Liver (tissue), 9 donors: Measurements from ENCODE around the gene WDR27. TPM values are rescaled to one million over a fixed set of nuclear protein-coding genes. Genes with fewer than 3 reads are reported as not detected.

Experiments used
- DNase-seq: peaks from one replicate; pipeline ENCODE4 v3.0.0-alpha.2; 2017; ENCODE audit warnings: low spot score
- H3K27ac ChIP-seq, 2 donors: one replicate each; pipeline ENCODE4 v1.7.0; 2013; ENCODE audit warnings: inconsistent platforms in 2 of 2, low read length in 2 of 2, control low read depth in 1 of 2, low read depth in 1 of 2, mild to moderate bottlenecking in 1 of 2
- H3K27me3 ChIP-seq, 4 donors: one replicate each; pipeline versions ENCODE4 v1.6.1 to v1.7.0; 2013; ENCODE audit warnings: low read length in 3 of 4, inconsistent platforms in 1 of 4, mild to moderate bottlenecking in 1 of 4, moderate library complexity in 1 of 4; ENCODE audit not compliant: control insufficient read depth in 4 of 4, insufficient read depth in 4 of 4
- H3K36me3 ChIP-seq, 4 donors: one replicate each; pipeline versions ENCODE4 v1.6.1 to v1.7.0; 2013; ENCODE audit warnings: low read length in 3 of 4, mild to moderate bottlenecking in 3 of 4, low read depth in 1 of 4, moderate library complexity in 1 of 4; ENCODE audit not compliant: control insufficient read depth in 4 of 4, insufficient read depth in 3 of 4
- H3K4me1 ChIP-seq, 4 donors: one replicate each; pipeline versions ENCODE4 v1.6.1 to v1.7.0; 2013; ENCODE audit warnings: low read length in 3 of 4, mild to moderate bottlenecking in 3 of 4, moderate library complexity in 1 of 4; ENCODE audit not compliant: control insufficient read depth in 4 of 4, insufficient read depth in 4 of 4
- H3K4me3 ChIP-seq, 3 donors: one replicate each; pipeline versions ENCODE4 v1.6.1 to v1.7.0; 2013; ENCODE audit warnings: low read length in 3 of 3, control low read depth in 1 of 3, low read depth in 1 of 3, mild to moderate bottlenecking in 1 of 3
- H3K9ac ChIP-seq, 2 donors: one replicate each; pipeline ENCODE4 v1.7.0; 2013; ENCODE audit warnings: low read length in 2 of 2, mild to moderate bottlenecking in 2 of 2, moderate library complexity in 2 of 2, control low read depth in 1 of 2, low read depth in 1 of 2
- H3K9me3 ChIP-seq, 4 donors: one replicate each; pipeline versions ENCODE4 v1.6.1 to v1.7.0; 2013; ENCODE audit warnings: low read length in 3 of 4; ENCODE audit not compliant: control insufficient read depth in 4 of 4
- CTCF ChIP-seq: fragments of 150-350 bp; IDR thresholded peaks from 2 replicates; pipeline ENCODE4 v1.5.1; 2017; ENCODE audit warnings: improper control_type of control experiment, low read depth, low read length; ENCODE audit not compliant: missing input control
- EGR1 ChIP-seq, 2 donors: IDR thresholded peaks; 2 replicates each; pipeline ENCODE4 v1.6.1; 2016 to 2018; ENCODE audit warnings: antibody characterized with exemption in 2 of 2, low read depth in 2 of 2
- FOXA1 ChIP-seq: IDR thresholded peaks from 2 replicates; pipeline ENCODE4 v1.6.1; 2016; ENCODE audit warnings: antibody characterized with exemption
- FOXA2 ChIP-seq: IDR thresholded peaks from 2 replicates; pipeline ENCODE4 v1.6.1; 2016; ENCODE audit warnings: antibody characterized with exemption
- GABPA ChIP-seq, 2 donors: IDR thresholded peaks in 1 of 2; conservative IDR thresholded peaks in 1 of 2; 2 replicates each; pipeline ENCODE4 v1.6.1; 2016; ENCODE audit warnings: antibody characterized with exemption in 2 of 2, mild to moderate bottlenecking in 1 of 2, moderate library complexity in 1 of 2
- HNF4A ChIP-seq, 2 donors: conservative IDR thresholded peaks; 2 replicates each; pipeline ENCODE4 v1.6.1; 2016; ENCODE audit warnings: antibody characterized with exemption in 2 of 2, mild to moderate bottlenecking in 2 of 2
- HNF4G ChIP-seq: IDR thresholded peaks from 2 replicates; pipeline ENCODE4 v1.6.1; 2016; ENCODE audit warnings: antibody characterized with exemption
- JUND ChIP-seq, 2 donors: IDR thresholded peaks; 2 replicates each; pipeline ENCODE4 v1.6.1; 2016; ENCODE audit warnings: antibody characterized with exemption in 2 of 2
- NR2F2 ChIP-seq: IDR thresholded peaks from 2 replicates; pipeline ENCODE4 v1.6.1; 2016; ENCODE audit warnings: antibody characterized with exemption
- RAD21 ChIP-seq, 2 donors: IDR thresholded peaks; 2 replicates each; pipeline ENCODE4 v1.6.1; 2016; ENCODE audit warnings: antibody characterized with exemption in 2 of 2, mild to moderate bottlenecking in 2 of 2
- RXRA ChIP-seq, 2 donors: IDR thresholded peaks; 2 replicates each; pipeline ENCODE4 v1.6.1; 2017 to 2018; ENCODE audit warnings: antibody characterized with exemption in 2 of 2, mild to moderate bottlenecking in 1 of 2
- SP1 ChIP-seq: IDR thresholded peaks from 2 replicates; pipeline ENCODE4 v1.6.1; 2018; ENCODE audit warnings: antibody characterized with exemption, mild to moderate bottlenecking
- TAF1 ChIP-seq: conservative IDR thresholded peaks from 2 replicates; pipeline ENCODE4 v1.6.1; 2016; ENCODE audit warnings: antibody characterized with exemption, mild to moderate bottlenecking
- YY1 ChIP-seq: IDR thresholded peaks from 2 replicates; pipeline ENCODE4 v1.6.1; 2016; ENCODE audit warnings: antibody characterized with exemption, mild to moderate bottlenecking
- WGBS: extraction: QIAGEN DNeasy Blood & Tissue Kit; methylation state at CpG from one replicate; pipeline ENCODE4 v1.1.7; 2013; 5-methylcytosine and 5-hydroxymethylcytosine counted together
- polyA plus RNA-seq, 2 donors: library from polyadenylated mRNA; stranded (reverse) in 1 of 2; unstranded in 1 of 2; fragments of 200-250 nt in 1 of 2; fragments of >200 nt in 1 of 2; fragmentation: Nextera tagmentation in 1 of 2; extraction: Ambion mirVana in 1 of 2; gene quantifications; one replicate each; pipeline versions ENCODE4 v1.2.1 to v1.2.3, GENCODE V29; 2013 to 2015
- total RNA-seq, 2 donors: library from RNA; depleted of rRNA; stranded (reverse); fragments of >200 nt; gene quantifications; one replicate each; pipeline ENCODE4 v1.2.3, GENCODE V29; 2014
- TF ChIP-seq, protein P1 (sequence below): IDR thresholded peaks from 2 replicates; pipeline ENCODE4 v1.6.1; 2016; ENCODE audit warnings: antibody characterized with exemption
- TF ChIP-seq, protein P2 (sequence below): IDR thresholded peaks from 2 replicates; pipeline ENCODE4 v1.6.1; 2016; ENCODE audit warnings: antibody characterized with exemption
- TF ChIP-seq, protein P3 (sequence below): IDR thresholded peaks from 2 replicates; pipeline ENCODE4 v1.6.1; 2016; ENCODE audit warnings: antibody characterized with exemption, mild to moderate bottlenecking
- donor health status: healthy.
- donor health status: healthy.
- donor health status: healthy.
- donor health status: healthy.
- donor health status: healthy.

Gene WDR27
- total and polyA plus RNA-seq, 4 donors = 3.7 to 20.1 (median 7.7) TPM

DNA sequence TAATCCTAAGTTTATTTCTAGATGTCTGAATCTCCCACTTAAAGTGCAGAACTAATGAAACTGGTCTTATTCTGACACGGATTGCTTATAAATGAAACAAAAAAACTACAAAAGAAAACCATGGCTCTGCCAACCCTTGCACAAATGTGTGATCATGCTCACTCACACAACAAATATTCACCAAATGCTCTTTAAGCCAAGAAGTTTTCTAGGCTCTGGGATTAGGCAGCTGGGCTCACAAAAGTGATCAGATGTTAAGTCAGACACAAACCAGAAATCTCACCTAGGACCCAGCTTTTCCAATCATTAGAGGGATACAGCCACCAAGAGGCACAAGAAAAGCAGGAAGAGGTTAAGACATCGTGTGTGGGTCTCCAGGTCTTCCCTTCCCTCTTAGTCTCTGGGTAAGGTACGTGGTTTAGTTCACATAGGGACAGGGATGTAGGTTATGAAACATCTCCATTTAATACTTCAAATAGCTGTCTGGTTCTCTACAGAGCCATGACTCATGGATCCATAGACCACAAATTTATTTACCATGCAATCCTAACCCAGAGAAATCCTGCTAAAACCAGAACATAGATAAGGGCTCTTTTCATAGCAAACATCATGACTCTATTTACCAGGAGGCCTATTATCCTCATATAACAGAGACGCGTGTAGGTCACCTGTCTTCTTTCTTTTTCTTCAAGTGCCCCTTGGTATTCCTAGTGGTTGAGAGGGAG, 165.2 kb downstream of the WDR27 start:
- TF ChIP-seq JUND (IDR thresholded peaks at IDR 0.05) = no peak
- no peak for TF ChIP-seq YY1
- TF ChIP-seq, protein P1, sequence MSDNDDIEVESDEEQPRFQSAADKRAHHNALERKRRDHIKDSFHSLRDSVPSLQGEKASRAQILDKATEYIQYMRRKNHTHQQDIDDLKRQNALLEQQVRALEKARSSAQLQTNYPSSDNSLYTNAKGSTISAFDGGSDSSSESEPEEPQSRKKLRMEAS = no peak
- no peak for TF ChIP-seq TAF1
- no peak for TF ChIP-seq FOXA2
- TF ChIP-seq, protein P2, sequence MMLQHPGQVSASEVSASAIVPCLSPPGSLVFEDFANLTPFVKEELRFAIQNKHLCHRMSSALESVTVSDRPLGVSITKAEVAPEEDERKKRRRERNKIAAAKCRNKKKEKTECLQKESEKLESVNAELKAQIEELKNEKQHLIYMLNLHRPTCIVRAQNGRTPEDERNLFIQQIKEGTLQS = no peak
- no peak for TF ChIP-seq HNF4G
- no peak for TF ChIP-seq SP1
- no peak for TF ChIP-seq CTCF
- TF ChIP-seq EGR1 (IDR thresholded peaks at IDR 0.05; ENCODE audit: low read depth in 2 of 2) = no peak
- TF ChIP-seq RAD21 (IDR thresholded peaks at IDR 0.05) = no peak
- TF ChIP-seq GABPA (IDR thresholded peaks at IDR 0.05 in 1 of 2, conservative IDR thresholded peaks at IDR 0.05 in 1 of 2) = no peak
- TF ChIP-seq FOXA1 = no peak
- TF ChIP-seq, protein P3, sequence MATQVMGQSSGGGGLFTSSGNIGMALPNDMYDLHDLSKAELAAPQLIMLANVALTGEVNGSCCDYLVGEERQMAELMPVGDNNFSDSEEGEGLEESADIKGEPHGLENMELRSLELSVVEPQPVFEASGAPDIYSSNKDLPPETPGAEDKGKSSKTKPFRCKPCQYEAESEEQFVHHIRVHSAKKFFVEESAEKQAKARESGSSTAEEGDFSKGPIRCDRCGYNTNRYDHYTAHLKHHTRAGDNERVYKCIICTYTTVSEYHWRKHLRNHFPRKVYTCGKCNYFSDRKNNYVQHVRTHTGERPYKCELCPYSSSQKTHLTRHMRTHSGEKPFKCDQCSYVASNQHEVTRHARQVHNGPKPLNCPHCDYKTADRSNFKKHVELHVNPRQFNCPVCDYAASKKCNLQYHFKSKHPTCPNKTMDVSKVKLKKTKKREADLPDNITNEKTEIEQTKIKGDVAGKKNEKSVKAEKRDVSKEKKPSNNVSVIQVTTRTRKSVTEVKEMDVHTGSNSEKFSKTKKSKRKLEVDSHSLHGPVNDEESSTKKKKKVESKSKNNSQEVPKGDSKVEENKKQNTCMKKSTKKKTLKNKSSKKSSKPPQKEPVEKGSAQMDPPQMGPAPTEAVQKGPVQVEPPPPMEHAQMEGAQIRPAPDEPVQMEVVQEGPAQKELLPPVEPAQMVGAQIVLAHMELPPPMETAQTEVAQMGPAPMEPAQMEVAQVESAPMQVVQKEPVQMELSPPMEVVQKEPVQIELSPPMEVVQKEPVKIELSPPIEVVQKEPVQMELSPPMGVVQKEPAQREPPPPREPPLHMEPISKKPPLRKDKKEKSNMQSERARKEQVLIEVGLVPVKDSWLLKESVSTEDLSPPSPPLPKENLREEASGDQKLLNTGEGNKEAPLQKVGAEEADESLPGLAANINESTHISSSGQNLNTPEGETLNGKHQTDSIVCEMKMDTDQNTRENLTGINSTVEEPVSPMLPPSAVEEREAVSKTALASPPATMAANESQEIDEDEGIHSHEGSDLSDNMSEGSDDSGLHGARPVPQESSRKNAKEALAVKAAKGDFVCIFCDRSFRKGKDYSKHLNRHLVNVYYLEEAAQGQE = no peak
- no peak for TF ChIP-seq NR2F2
- no peak for TF ChIP-seq HNF4A (conservative IDR thresholded peaks at IDR 0.05)
- TF ChIP-seq RXRA (IDR thresholded peaks at IDR 0.05) = no peak
- Histone ChIP-seq H3K4me3 (no peak overlapping the region), H3K9ac (no peak overlapping the region), H3K36me3 (no peaks in the 10 kb centered on the region), H3K4me1 (no peaks in the 10 kb centered on the region), H3K27ac (no peak overlapping the region), H3K27me3 (no peaks in the 10 kb centered on the region), H3K9me3 (peaks cover 7 to 10% (median 9%) of the 10 kb centered on the region in 4 donors)
- DNase-seq = no peak
- 77% methylated on average over 5 of the region's 5 CpGs for WGBS

DNA sequence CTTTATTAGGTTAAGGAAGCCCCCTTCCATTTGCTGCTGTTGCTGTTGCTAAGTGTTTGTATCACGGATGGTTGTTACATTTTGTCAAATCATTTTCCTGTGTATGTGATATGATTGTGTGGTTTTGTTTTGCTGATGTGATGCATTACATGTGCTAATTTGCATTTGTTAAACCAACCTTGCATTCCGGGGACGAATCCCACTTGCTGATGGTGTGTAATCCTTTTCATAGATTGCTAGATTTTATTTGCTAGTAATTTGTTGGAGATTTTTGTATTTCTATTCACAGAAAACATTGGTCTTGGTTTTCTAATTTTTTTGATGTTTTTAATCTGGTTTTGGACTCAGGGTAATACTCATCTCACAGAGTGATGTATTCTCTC, 167.8 kb downstream of the WDR27 start:
- no peak overlapping the region for H3K9ac ChIP-seq
- WGBS = 95% methylated on average over 3 of the region's 3 CpGs
- H3K4me3 ChIP-seq = no peak overlapping the region
- DNase-seq = no peak
- H3K27me3 ChIP-seq = no peaks in the 10 kb centered on the region
- H3K9me3 ChIP-seq = peaks cover 7 to 10% (median 9%) of the 10 kb centered on the region in 4 donors
- H3K27ac ChIP-seq = no peak overlapping the region
- H3K36me3 ChIP-seq = no peaks in the 10 kb centered on the region
- peaks cover 0 to 24% (median 13%) of the 10 kb centered on the region in 4 donors for H3K4me1 ChIP-seq
- TF ChIP-seq, protein P1 = no peak
- TF ChIP-seq TAF1 (no peak), SP1 (no peak), RXRA (IDR thresholded peaks at IDR 0.05) (no peak), RAD21 (IDR thresholded peaks at IDR 0.05) (no peak), CTCF (no peak), JUND (IDR thresholded peaks at IDR 0.05) (no peak), GABPA (IDR thresholded peaks at IDR 0.05 in 1 of 2, conservative IDR thresholded peaks at IDR 0.05 in 1 of 2) (no peak), FOXA1 (no peak), EGR1 (IDR thresholded peaks at IDR 0.05; ENCODE audit: low read depth in 2 of 2) (no peak), HNF4A (conservative IDR thresholded peaks at IDR 0.05) (no peak), NR2F2 (no peak), FOXA2 (no peak), YY1 (no peak)
- TF ChIP-seq, protein P3 = no peak
- TF ChIP-seq, protein P2 = no peak
